WTC11 (cell line): ENCODE measurements around the gene CALHM5.

Experiments used
- MXD4 ChIP-seq: fragments of 250-450 bp; sonication (Bioruptor Pico); IDR thresholded peaks from 2 replicates; pipeline ENCODE4 v1.8.0; 2021; ENCODE audit warnings: mild to moderate bottlenecking, moderate library complexity, borderline replicate concordance
- SP1 ChIP-seq: sonication (generic); formaldehyde crosslinking; conservative IDR thresholded peaks from 2 replicates; pipeline ENCODE4 v1.8.1; 2022; ENCODE audit warnings: missing genetic modification reagents
- ZNF423 ChIP-seq: fragments of 250-450 bp; sonication (Bioruptor Pico); IDR thresholded peaks from 2 replicates; pipeline ENCODE4 v2.1.2; 2022; ENCODE audit warnings: mild to moderate bottlenecking, moderate library complexity
- TF ChIP-seq, protein P1 (sequence below): fragments of 200-600 bp; IDR thresholded peaks from 2 replicates; pipeline ENCODE4 v1.8.0; 2022; ENCODE audit warnings: antibody characterized with exemption
- TF ChIP-seq, protein P2 (sequence below): sonication (generic); formaldehyde crosslinking; IDR thresholded peaks from 2 replicates; pipeline ENCODE4 v1.8.0; 2023; ENCODE audit warnings: mild to moderate bottlenecking, missing genetic modification reagents

DNA sequence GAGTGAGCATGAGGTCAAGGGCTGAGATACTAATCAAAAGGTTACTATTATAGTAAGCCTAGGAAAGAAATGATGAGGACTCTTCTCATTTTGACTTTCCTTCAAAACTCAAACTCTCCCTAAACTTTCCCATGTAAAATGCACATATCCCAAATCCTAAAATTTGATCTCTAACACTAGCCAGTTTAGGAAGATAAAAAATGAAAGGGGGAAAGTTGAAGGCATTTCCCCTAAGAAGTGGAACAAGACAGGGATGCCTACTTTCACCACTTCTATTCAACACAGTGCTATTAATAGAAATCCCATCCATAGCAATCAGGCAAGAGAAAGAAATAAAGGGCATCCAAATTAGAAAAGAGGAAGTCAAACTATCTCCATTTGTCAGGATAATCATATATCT, 2.9 kb upstream of the CALHM5 start:
- no peak for TF ChIP-seq SP1 (CRISPR knock-in tag)
- TF ChIP-seq, protein P1, sequence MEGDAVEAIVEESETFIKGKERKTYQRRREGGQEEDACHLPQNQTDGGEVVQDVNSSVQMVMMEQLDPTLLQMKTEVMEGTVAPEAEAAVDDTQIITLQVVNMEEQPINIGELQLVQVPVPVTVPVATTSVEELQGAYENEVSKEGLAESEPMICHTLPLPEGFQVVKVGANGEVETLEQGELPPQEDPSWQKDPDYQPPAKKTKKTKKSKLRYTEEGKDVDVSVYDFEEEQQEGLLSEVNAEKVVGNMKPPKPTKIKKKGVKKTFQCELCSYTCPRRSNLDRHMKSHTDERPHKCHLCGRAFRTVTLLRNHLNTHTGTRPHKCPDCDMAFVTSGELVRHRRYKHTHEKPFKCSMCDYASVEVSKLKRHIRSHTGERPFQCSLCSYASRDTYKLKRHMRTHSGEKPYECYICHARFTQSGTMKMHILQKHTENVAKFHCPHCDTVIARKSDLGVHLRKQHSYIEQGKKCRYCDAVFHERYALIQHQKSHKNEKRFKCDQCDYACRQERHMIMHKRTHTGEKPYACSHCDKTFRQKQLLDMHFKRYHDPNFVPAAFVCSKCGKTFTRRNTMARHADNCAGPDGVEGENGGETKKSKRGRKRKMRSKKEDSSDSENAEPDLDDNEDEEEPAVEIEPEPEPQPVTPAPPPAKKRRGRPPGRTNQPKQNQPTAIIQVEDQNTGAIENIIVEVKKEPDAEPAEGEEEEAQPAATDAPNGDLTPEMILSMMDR, result no peak
- no peak for TF ChIP-seq ZNF423 (CRISPR knock-in tag)
- TF ChIP-seq, protein P2, sequence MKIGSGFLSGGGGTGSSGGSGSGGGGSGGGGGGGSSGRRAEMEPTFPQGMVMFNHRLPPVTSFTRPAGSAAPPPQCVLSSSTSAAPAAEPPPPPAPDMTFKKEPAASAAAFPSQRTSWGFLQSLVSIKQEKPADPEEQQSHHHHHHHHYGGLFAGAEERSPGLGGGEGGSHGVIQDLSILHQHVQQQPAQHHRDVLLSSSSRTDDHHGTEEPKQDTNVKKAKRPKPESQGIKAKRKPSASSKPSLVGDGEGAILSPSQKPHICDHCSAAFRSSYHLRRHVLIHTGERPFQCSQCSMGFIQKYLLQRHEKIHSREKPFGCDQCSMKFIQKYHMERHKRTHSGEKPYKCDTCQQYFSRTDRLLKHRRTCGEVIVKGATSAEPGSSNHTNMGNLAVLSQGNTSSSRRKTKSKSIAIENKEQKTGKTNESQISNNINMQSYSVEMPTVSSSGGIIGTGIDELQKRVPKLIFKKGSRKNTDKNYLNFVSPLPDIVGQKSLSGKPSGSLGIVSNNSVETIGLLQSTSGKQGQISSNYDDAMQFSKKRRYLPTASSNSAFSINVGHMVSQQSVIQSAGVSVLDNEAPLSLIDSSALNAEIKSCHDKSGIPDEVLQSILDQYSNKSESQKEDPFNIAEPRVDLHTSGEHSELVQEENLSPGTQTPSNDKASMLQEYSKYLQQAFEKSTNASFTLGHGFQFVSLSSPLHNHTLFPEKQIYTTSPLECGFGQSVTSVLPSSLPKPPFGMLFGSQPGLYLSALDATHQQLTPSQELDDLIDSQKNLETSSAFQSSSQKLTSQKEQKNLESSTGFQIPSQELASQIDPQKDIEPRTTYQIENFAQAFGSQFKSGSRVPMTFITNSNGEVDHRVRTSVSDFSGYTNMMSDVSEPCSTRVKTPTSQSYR (CRISPR knock-in tag), result no peak
- no peak for TF ChIP-seq MXD4
